Occipital lobe (tissue), 2 donors: ENCODE results near the gene TMEM260. TPM values are rescaled to one million over a fixed set of nuclear protein-coding genes. Genes with fewer than 3 reads are reported as not detected.
"Not testable (repeated sequence)": the region's sequence is repeated elsewhere in the genome, so short reads cannot be mapped to it uniquely, and the experiment has no call there.

ENCODE experiments used
- DNase-seq: peaks from one replicate; lab custom pipeline; 2025; lab: John Stamatoyannopoulos, UW
- total RNA-seq: library from RNA; depleted of rRNA; stranded (reverse); fragments of >200 nt; gene quantifications from one replicate; pipeline ENCODE4 v1.2.3, GENCODE V29; 2014

TMEM260 gene
- total RNA-seq, 1 donor from 2014 or later = 31.0 TPM

GRCh38 chr14:56598519-56598918 lies 18.9 kb downstream of the TMEM260 start:
- no peak for DNase-seq

- DNase-seq = no peak
These were observed 24.1 kb downstream of the TMEM260 start for GRCh38 chr14:56603648-56604047.

GRCh38 chr14:56608689-56609088 lies 29.1 kb downstream of the TMEM260 start:
- no peak for DNase-seq

- DNase-seq = not testable (repeated sequence)
These were observed 32.1 kb downstream of the TMEM260 start for GRCh38 chr14:56611663-56612062.

- DNase-seq = no peak
These were observed 37.5 kb downstream of the TMEM260 start for GRCh38 chr14:56617084-56617483.

GRCh38 chr14:56630707-56631106 lies 51.1 kb downstream of the TMEM260 start:
- no peak for DNase-seq

- DNase-seq = no peak
These were observed 52.6 kb downstream of the TMEM260 start for GRCh38 chr14:56632195-56632594.

- no peak for DNase-seq
These were observed 53.9 kb downstream of the TMEM260 start for GRCh38 chr14:56633544-56633943.

- DNase-seq = no peak
These were observed 55.4 kb downstream of the TMEM260 start for GRCh38 chr14:56635041-56635440.

GRCh38 chr14:56647493-56647892 lies 67.9 kb downstream of the TMEM260 start:
- DNase-seq = no peak

- DNase-seq = no peak
These were observed 69.1 kb downstream of the TMEM260 start for GRCh38 chr14:56648508-56649301.

- DNase-seq = no peak
These were observed 69.8 kb downstream of the TMEM260 start for GRCh38 chr14:56649382-56649781.

- no peak for DNase-seq
These were observed 70.5 kb downstream of the TMEM260 start for GRCh38 chr14:56650048-56650447.

GRCh38 chr14:56650979-56651378 lies 71.4 kb downstream of the TMEM260 start:
- no peak for DNase-seq

- no peak for DNase-seq
These were observed 78.0 kb downstream of the TMEM260 start for GRCh38 chr14:56657604-56658003.

GRCh38 chr14:56659378-56659777 lies 79.8 kb downstream of the TMEM260 start:
- DNase-seq = no peak

GRCh38 chr14:56659964-56660551 lies 80.5 kb downstream of the TMEM260 start:
- no peak for DNase-seq

GRCh38 chr14:56660677-56661389 lies 81.2 kb downstream of the TMEM260 start:
- DNase-seq = no peak

GRCh38 chr14:56661478-56661877 lies 81.9 kb downstream of the TMEM260 start:
- DNase-seq = no peak

- DNase-seq = no peak
These were observed 85.3 kb downstream of the TMEM260 start for GRCh38 chr14:56664811-56665421.

- DNase-seq = no peak
These were observed 86.7 kb downstream of the TMEM260 start for GRCh38 chr14:56666294-56666693.

GRCh38 chr14:56666716-56667115 lies 87.1 kb downstream of the TMEM260 start:
- no peak for DNase-seq
